MG63 (cell line): ENCODE results near the gene MYO18B. TPM values are rescaled to one million over a fixed set of nuclear protein-coding genes. Genes with fewer than 3 reads are reported as not detected.

ENCODE experiments used
- DNase-seq: peaks from one replicate; pipeline ENCODE4 v3.0.0-alpha.2; 2020
- H3K27me3 ChIP-seq: fragments of 250-450 bp; sonication (Bioruptor Pico); 2 replicates; pipeline ENCODE4 v1.5.1; 2020; ENCODE audit warnings: mild to moderate bottlenecking, moderate library complexity
- H3K36me3 ChIP-seq: fragments of 250-450 bp; sonication (Bioruptor Pico); 2 replicates; pipeline ENCODE4 v1.5.1; 2020; ENCODE audit warnings: mild to moderate bottlenecking, moderate library complexity
- H3K4me3 ChIP-seq: fragments of 250-450 bp; sonication (Bioruptor Pico); 2 replicates; pipeline ENCODE4 v1.5.1; 2020; ENCODE audit warnings: mild to moderate bottlenecking, moderate library complexity
- H3K9me3 ChIP-seq: fragments of 250-450 bp; sonication (Bioruptor Pico); 2 replicates; pipeline ENCODE4 v1.5.1; 2020; ENCODE audit warnings: mild to moderate bottlenecking, moderate library complexity
- total RNA-seq: library from RNA; depleted of rRNA; stranded (reverse); fragments of >200 nt; shearing (Covaris generic); gene quantifications from 2 replicates; pipeline ENCODE4 v1.2.3, GENCODE V29; 2014; ENCODE audit warnings: low replicate concordance; rRNA removed

MYO18B gene
- total RNA-seq, 1 experiment from 2014 or later, result not detected

DNA sequence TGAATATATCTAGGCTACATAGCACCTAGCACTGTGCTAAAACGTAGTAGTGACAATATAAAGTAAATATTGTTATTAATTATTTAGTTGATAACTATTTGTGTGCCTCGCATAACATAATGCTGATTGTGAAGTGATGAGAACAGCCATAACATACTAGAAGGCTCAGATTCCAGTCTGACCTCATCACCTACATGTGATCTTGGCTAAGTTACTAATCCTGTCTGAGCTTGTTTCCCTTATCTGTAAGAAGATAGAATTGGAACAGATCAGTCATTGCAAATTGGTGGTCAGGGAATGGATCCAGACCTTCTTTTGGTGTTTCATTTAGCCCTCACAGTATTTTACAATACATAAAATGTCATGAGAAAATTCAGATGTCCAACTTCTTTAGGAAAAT lies 323.9 kb downstream of the MYO18B start:
- no peaks in the 10 kb centered on the region; the same call in 1 of the 2 replicates for H3K27me3 ChIP-seq
- H3K4me3 ChIP-seq, result no peak overlapping the region
- H3K36me3 ChIP-seq, result no peaks in the 10 kb centered on the region
- no peak for DNase-seq
- no peaks in the 10 kb centered on the region for H3K9me3 ChIP-seq

- no peak for DNase-seq
- no peaks in the 10 kb centered on the region for H3K36me3 ChIP-seq
- no peak overlapping the region for H3K4me3 ChIP-seq
- H3K9me3 ChIP-seq, result no peaks in the 10 kb centered on the region
- no peaks in the 10 kb centered on the region; the same call in 1 of the 2 replicates for H3K27me3 ChIP-seq
Observed at GRCh38 chr22:26066534-26066933, 324.5 kb downstream of the MYO18B start.

GRCh38 chr22:26068571-26068970 lies 326.6 kb downstream of the MYO18B start:
- DNase-seq, result no peak
- H3K4me3 ChIP-seq, result no peak overlapping the region
- no peaks in the 10 kb centered on the region for H3K9me3 ChIP-seq
- no peaks in the 10 kb centered on the region; the same call in 1 of the 2 replicates for H3K27me3 ChIP-seq
- no peaks in the 10 kb centered on the region for H3K36me3 ChIP-seq

DNA sequence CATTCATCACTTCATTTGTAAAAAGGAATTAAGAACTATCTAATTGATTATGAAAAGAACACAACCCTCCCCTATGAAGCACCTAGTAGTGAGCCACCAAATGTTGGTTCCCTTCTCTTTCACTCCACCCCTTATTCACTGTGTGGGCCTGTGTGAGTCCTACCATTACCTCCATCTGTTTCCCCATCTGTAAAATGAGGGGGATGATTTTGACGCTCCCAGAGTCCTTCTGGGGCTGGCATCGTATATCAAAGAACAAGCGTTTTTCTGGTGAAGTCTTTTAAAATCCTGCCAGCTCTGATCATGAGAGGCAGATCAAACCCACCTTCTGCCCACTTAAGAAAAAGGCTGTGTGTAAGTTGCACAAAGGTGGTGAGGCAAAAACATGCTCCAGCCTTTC lies 330.6 kb downstream of the MYO18B start:
- H3K9me3 ChIP-seq, result no peaks in the 10 kb centered on the region
- DNase-seq, result no peak
- H3K36me3 ChIP-seq, result no peaks in the 10 kb centered on the region
- no peak overlapping the region for H3K4me3 ChIP-seq
- H3K27me3 ChIP-seq, result no peaks in the 10 kb centered on the region

DNA sequence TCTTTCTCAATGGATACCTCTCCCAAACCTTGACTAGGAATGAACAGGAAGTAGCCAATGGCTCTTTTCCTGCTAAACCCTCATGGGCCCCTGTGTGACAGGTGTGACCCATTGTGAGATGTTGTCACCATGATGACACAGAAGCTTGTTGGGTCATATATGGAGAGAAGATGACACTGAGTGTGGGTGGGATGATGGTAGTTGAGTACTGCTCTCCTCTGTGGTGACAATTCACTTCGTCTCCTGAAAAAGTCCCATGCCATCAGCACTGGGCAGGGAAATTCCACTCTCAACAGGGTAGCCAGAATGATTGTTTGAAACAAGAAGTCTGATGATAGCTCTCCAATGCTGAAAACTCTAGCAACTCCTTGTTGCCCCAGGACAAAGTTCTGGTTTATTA lies 333.3 kb downstream of the MYO18B start:
- no peaks in the 10 kb centered on the region for H3K27me3 ChIP-seq
- H3K9me3 ChIP-seq, result no peaks in the 10 kb centered on the region
- DNase-seq, result no peak
- H3K4me3 ChIP-seq, result no peak overlapping the region
- no peaks in the 10 kb centered on the region for H3K36me3 ChIP-seq

DNA sequence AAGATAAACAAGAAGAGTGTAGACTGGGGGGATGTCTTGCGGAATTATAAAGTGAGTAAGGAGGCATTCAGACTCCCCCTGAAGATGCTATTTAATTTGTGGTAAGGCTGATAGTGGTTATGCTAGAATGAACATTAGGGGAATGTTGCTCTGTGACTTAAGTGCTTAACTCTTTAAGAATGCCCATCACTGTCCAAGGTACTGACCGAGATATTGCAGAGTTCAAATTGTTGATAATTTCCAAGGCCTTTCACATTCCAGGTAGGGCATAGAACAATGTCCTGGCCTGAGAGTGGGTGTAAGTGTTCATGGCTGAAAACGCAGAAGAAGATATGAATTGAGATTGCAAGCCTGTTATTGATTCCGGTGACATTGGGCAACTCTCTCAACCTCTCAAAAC lies 337.0 kb downstream of the MYO18B start:
- DNase-seq, result no peak
- H3K27me3 ChIP-seq, result no peaks in the 10 kb centered on the region
- H3K9me3 ChIP-seq, result no peaks in the 10 kb centered on the region
- no peaks in the 10 kb centered on the region for H3K36me3 ChIP-seq
- no peak overlapping the region for H3K4me3 ChIP-seq

Other genes with a start within 250 kb of the MYO18B start
- gene GRK3, start 177.5 kb upstream of the MYO18B start, total RNA-seq, result 0.02 and 1.3 TPM in 2 replicates